Measurements from ENCODE around the gene MVB12B. TPM values are rescaled to one million over a fixed set of nuclear protein-coding genes. Genes with fewer than 3 reads are reported as not detected.

Gene MVB12B
- total and polyA plus RNA-seq, 2 of the 13 experiments (the other 11 are each of a cell fraction or from before 2014, with no cell fraction given), result 12.1 to 30.1 TPM

- Histone ChIP-seq H3K4me3 (replicated peaks in 1 of 3; ENCODE audit: insufficient read depth in 1 of 3, low read depth in 2 of 3, low read length in 3 of 3) (no peak overlapping the region), H3K79me2 (ENCODE audit: insufficient read depth, low read length) (no peaks in the 10 kb centered on the region), H3K4me1 (ENCODE audit: insufficient read depth, low read length) (peaks cover 57% of the 10 kb centered on the region), H4K20me1 (ENCODE audit: insufficient read depth, low read length) (no peaks in the 10 kb centered on the region), H3K36me3 (replicated peaks in 1 of 2; ENCODE audit: control insufficient read depth in 1 of 2, insufficient read depth in 2 of 2, low read length in 2 of 2) (no peaks in the 10 kb centered on the region), H3K27ac (ENCODE audit: extremely low read length, insufficient read depth, low read length) (no peak overlapping the region), H3K9me3 (ENCODE audit: low read length) (no peaks in the 10 kb centered on the region), H2AFZ (ENCODE audit: low read length) (no peak overlapping the region), H3K9ac (ENCODE audit: insufficient read depth, low read depth, low read length) (no peak overlapping the region), H3K4me2 (ENCODE audit: low read depth, low read length) (no peak overlapping the region), H3K27me3 (ENCODE audit: control insufficient read depth in 1 of 2, insufficient read depth in 2 of 2, low read length in 2 of 2) (no peaks in the 10 kb centered on the region)
- in situ Hi-C loops (cut with HindIII; ENCODE audit: extremely low pct_ligation_motif_present, low pct_unique_long_range_greater_than_20kb) (no loop called here), intact Hi-C loops (cut with micrococcal nuclease; ENCODE audit: unreplicated experiment) (no loop called here)
- ATAC-seq (no peak), DNase-seq (ENCODE audit: low spot score) (no peak), FAIRE-seq (no peak)
- POLR2A ChIA-PET, result no interaction called here
- TF ChIP-seq ZC3H13 (CRISPR knock-in tag; IDR thresholded peaks at IDR 0.05), result no peak
- TF ChIP-seq ZNF629 (CRISPR knock-in tag; conservative IDR thresholded peaks at IDR 0.05), result peak; percentile 69
- no TSS peak for BruUV-seq (replicated peaks)
- 91% methylated on average over 7 of the region's 7 CpGs for WGBS (ENCODE audit: low lambda C conversion rate)
- CTCF ChIA-PET (ENCODE audit: low intra/inter-chr PET ratio, low total read pairs), result no interaction called here
These were observed 209.5 kb downstream of the MVB12B start for GRCh38 chr9:126536131-126536530.

DNA sequence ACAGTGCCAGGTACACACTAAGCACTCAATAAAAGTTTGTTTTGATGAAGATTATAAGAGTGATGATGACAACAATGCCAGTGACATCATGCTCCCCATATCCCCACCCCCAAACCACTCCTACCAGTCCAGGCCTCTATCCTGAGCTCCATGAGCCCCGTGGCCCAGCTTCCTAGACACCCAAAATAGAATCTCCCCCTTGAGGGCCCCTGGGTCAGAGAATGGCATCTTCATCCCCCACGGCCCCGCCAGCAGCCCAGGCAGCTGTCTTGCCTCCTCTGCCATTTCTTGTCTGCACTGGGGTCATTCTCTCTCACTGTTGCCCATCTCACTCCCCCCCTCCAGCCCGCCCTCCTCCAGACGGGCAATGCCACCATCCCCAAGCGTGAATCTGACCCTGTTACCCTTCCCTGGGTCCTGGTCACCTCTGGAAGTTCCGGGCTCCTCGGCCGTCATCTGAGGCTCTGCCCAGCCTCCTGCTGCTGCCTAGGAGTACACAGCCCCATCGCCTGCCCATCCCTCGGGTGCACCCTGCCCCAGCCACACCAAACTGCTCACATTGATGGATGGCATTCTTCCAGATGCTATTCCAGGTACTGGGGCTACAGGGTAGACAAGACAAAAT lies 210.3 kb downstream of the MVB12B start:
- no TSS peak for BruUV-seq (replicated peaks)
- ChIA-PET CTCF (ENCODE audit: low intra/inter-chr PET ratio, low total read pairs) (no interaction called here), POLR2A (no interaction called here)
- Histone ChIP-seq H3K9ac (ENCODE audit: insufficient read depth, low read depth, low read length) (no peak overlapping the region), H3K4me3 (replicated peaks in 1 of 3; ENCODE audit: insufficient read depth in 1 of 3, low read depth in 2 of 3, low read length in 3 of 3) (no peak overlapping the region), H3K79me2 (ENCODE audit: insufficient read depth, low read length) (no peaks in the 10 kb centered on the region), H3K36me3 (replicated peaks in 1 of 2; ENCODE audit: control insufficient read depth in 1 of 2, insufficient read depth in 2 of 2, low read length in 2 of 2) (no peaks in the 10 kb centered on the region), H4K20me1 (ENCODE audit: insufficient read depth, low read length) (no peaks in the 10 kb centered on the region), H3K4me1 (ENCODE audit: insufficient read depth, low read length) (peaks cover 49% of the 10 kb centered on the region), H3K4me2 (ENCODE audit: low read depth, low read length) (no peak overlapping the region), H3K27ac (ENCODE audit: extremely low read length, insufficient read depth, low read length) (no peak overlapping the region), H3K9me3 (ENCODE audit: low read length) (no peaks in the 10 kb centered on the region), H2AFZ (ENCODE audit: low read length) (no peak overlapping the region), H3K27me3 (ENCODE audit: control insufficient read depth in 1 of 2, insufficient read depth in 2 of 2, low read length in 2 of 2) (no peaks in the 10 kb centered on the region)
- 91% methylated on average over 11 of the region's 11 CpGs for WGBS (ENCODE audit: low lambda C conversion rate)
- no peak for FAIRE-seq
- ATAC-seq, result no peak
- TF ChIP-seq HHEX (CRISPR knock-in tag; IDR thresholded peaks at IDR 0.05), result no peak
- 0 out of 2 replicates have a peak, but pooled peaks have one; percentile 20 for TF ChIP-seq HNRNPL (IDR thresholded peaks at IDR 0.05; ENCODE audit: low read depth, low read length)
- in situ Hi-C loops (cut with HindIII; ENCODE audit: extremely low pct_ligation_motif_present, low pct_unique_long_range_greater_than_20kb) (no loop called here), intact Hi-C loops (cut with micrococcal nuclease; ENCODE audit: unreplicated experiment) (no loop called here)
- no peak for DNase-seq (ENCODE audit: low spot score)
